H9 (cell line): Measurements from ENCODE around the gene SLC16A2. TPM values are rescaled to one million over a fixed set of nuclear protein-coding genes. Genes with fewer than 3 reads are reported as not detected.

ENCODE experiments used
- DNase-seq: peaks from one replicate; pipeline ENCODE4 v3.0.0-alpha.2; 2017
- H2AFZ ChIP-seq: one replicate; pipeline ENCODE4 v1.6.1; 2013; ENCODE audit warnings: mild to moderate bottlenecking, low read length, control low read depth, moderate library complexity
- H2AK5ac ChIP-seq: 2 replicates; pipeline ENCODE4 v1.6.1; 2013; ENCODE audit warnings: low read length, control low read depth, mixed read lengths; ENCODE audit not compliant: insufficient read length
- H2BK120ac ChIP-seq: one replicate; pipeline ENCODE4 v1.6.1; 2013; ENCODE audit warnings: low read depth, mild to moderate bottlenecking, low read length, control low read depth, inconsistent platforms; ENCODE audit not compliant: poor library complexity, severe bottlenecking
- H2BK12ac ChIP-seq: 2 replicates; pipeline ENCODE4 v1.6.1; 2013; ENCODE audit warnings: low read length, control low read depth, mixed read lengths, low read depth; ENCODE audit not compliant: insufficient read length
- H2BK15ac ChIP-seq: 2 replicates; pipeline ENCODE4 v1.6.1; 2013; ENCODE audit warnings: low read depth, low read length, control low read depth
- H2BK20ac ChIP-seq: one replicate; pipeline ENCODE4 v1.6.1; 2013; ENCODE audit warnings: low read depth, mild to moderate bottlenecking, low read length, control low read depth, inconsistent platforms; ENCODE audit not compliant: poor library complexity, severe bottlenecking
- H2BK5ac ChIP-seq: 2 replicates; pipeline ENCODE4 v1.6.1; 2013; ENCODE audit warnings: low read length, control low read depth, mixed read lengths; ENCODE audit not compliant: insufficient read length
- H3K14ac ChIP-seq: 2 replicates; pipeline ENCODE4 v1.6.1; 2013; ENCODE audit warnings: low read length, control low read depth; ENCODE audit not compliant: insufficient read depth
- H3K18ac ChIP-seq: 2 replicates; pipeline ENCODE4 v1.6.1; 2013; ENCODE audit warnings: low read depth, mild to moderate bottlenecking, mixed read lengths, low read length, control low read depth; ENCODE audit not compliant: insufficient read length
- H3K23ac ChIP-seq: 2 replicates; pipeline ENCODE4 v1.6.1; 2013; ENCODE audit warnings: low read length, control low read depth, mixed read lengths, low read depth; ENCODE audit not compliant: insufficient read length
- H3K23me2 ChIP-seq: 2 replicates; pipeline ENCODE4 v1.6.1; 2013; ENCODE audit warnings: low read depth, mild to moderate bottlenecking, mixed read lengths, low read length, control low read depth; ENCODE audit not compliant: insufficient read length, poor library complexity, severe bottlenecking
- H3K27ac ChIP-seq: 2 replicates; pipeline ENCODE4 v1.5.1; 2013; ENCODE audit warnings: low read length, control low read depth, mixed read lengths, low read depth; ENCODE audit not compliant: insufficient read length
- H3K27me3 ChIP-seq: 2 replicates; pipeline ENCODE4 v1.6.1; 2013; ENCODE audit warnings: low read length, control low read depth, inconsistent platforms; ENCODE audit not compliant: insufficient read depth
- H3K4ac ChIP-seq: 2 replicates; pipeline ENCODE4 v1.6.1; 2013; ENCODE audit warnings: low read depth, mild to moderate bottlenecking, control low read depth, inconsistent platforms, low read length, moderate library complexity
- H3K4me1 ChIP-seq: 2 replicates; pipeline ENCODE4 v1.6.1; 2013; ENCODE audit warnings: low read length, control low read depth, inconsistent platforms; ENCODE audit not compliant: insufficient read depth
- H3K4me2 ChIP-seq: 2 replicates; pipeline ENCODE4 v1.6.1; 2013; ENCODE audit warnings: low read length, control low read depth, mixed read lengths; ENCODE audit not compliant: insufficient read length, insufficient read depth
- H3K56ac ChIP-seq: 2 replicates; pipeline ENCODE4 v1.6.1; 2013; ENCODE audit warnings: low read depth, mild to moderate bottlenecking, mixed read lengths, low read length, control low read depth; ENCODE audit not compliant: insufficient read length
- H3K79me1 ChIP-seq: 2 replicates; pipeline ENCODE4 v1.6.1; 2013; ENCODE audit warnings: low read depth, mild to moderate bottlenecking, moderate library complexity, low read length, control low read depth, inconsistent platforms; ENCODE audit not compliant: insufficient read depth, poor library complexity, severe bottlenecking
- H3K79me2 ChIP-seq: 2 replicates; pipeline ENCODE4 v1.6.1; 2013; ENCODE audit warnings: low read length, control low read depth, inconsistent platforms; ENCODE audit not compliant: insufficient read depth
- H3K9ac ChIP-seq: 2 replicates; pipeline ENCODE4 v1.6.1; 2013; ENCODE audit warnings: low read length, control low read depth, mixed read lengths; ENCODE audit not compliant: insufficient read length; ENCODE audit errors: extremely low read depth
- H3K9me3 ChIP-seq: one replicate; pipeline ENCODE4 v1.6.1; 2013; ENCODE audit warnings: low read depth, low read length, inconsistent platforms; ENCODE audit not compliant: control insufficient read depth
- H3T11ph ChIP-seq: one replicate; pipeline ENCODE4 v1.6.1; 2013; ENCODE audit warnings: mild to moderate bottlenecking, low read length, control low read depth, inconsistent platforms
- H4K20me1 ChIP-seq: one replicate; pipeline ENCODE4 v1.6.1; 2013; ENCODE audit not compliant: control insufficient read depth, insufficient read length, insufficient read depth
- H4K5ac ChIP-seq: 2 replicates; pipeline ENCODE4 v1.6.1; 2013; ENCODE audit warnings: low read depth, mild to moderate bottlenecking, mixed read lengths, low read length, control low read depth; ENCODE audit not compliant: insufficient read length
- H4K8ac ChIP-seq: replicated peaks from 2 replicates; pipeline ENCODE4 v1.6.1; 2013; ENCODE audit warnings: low read length, control low read depth, mixed read lengths, low read depth; ENCODE audit not compliant: insufficient read length
- H4K91ac ChIP-seq: 2 replicates; pipeline ENCODE4 v1.6.1; 2013; ENCODE audit warnings: low read depth, mild to moderate bottlenecking, moderate library complexity, mixed read lengths, low read length, control low read depth; ENCODE audit not compliant: insufficient read length
- H3K27ac Mint-ChIP-seq, 3 experiments: 2 replicates in 2 of 3; 3 replicates in 1 of 3; pipeline ENCODE4 v1.8.0; 2020 to 2021; ENCODE audit warnings: mixed read lengths in 3 of 3, mild to moderate bottlenecking in 1 of 3, moderate library complexity in 1 of 3
- H3K27me3 Mint-ChIP-seq: 2 replicates; pipeline ENCODE4 v1.8.0; 2021; ENCODE audit warnings: low read depth, mild to moderate bottlenecking, moderate library complexity, mixed read lengths
- H3K36me3 Mint-ChIP-seq, 3 experiments: 2 replicates in 2 of 3; 3 replicates in 1 of 3; pipeline ENCODE4 v1.8.0; 2020 to 2021; ENCODE audit warnings: low read depth in 3 of 3, mixed read lengths in 3 of 3; ENCODE audit not compliant: insufficient read depth in 1 of 3
- H3K4me1 Mint-ChIP-seq, 2 experiments: 2 replicates each; pipeline ENCODE4 v1.8.0; 2020; ENCODE audit warnings: mixed read lengths in 2 of 2
- H3K4me3 Mint-ChIP-seq, 2 experiments: 2 replicates in 1 of 2; 3 replicates in 1 of 2; pipeline ENCODE4 v1.8.0; 2020 to 2021; ENCODE audit warnings: mild to moderate bottlenecking in 2 of 2, mixed read lengths in 2 of 2, moderate library complexity in 1 of 2
- H3K9me3 Mint-ChIP-seq, 2 experiments: 2 replicates in 1 of 2; 3 replicates in 1 of 2; pipeline ENCODE4 v1.8.0; 2020; ENCODE audit warnings: mild to moderate bottlenecking in 2 of 2, mixed read lengths in 2 of 2, moderate library complexity in 1 of 2
- CTCF ChIP-seq: fragments of 200-600 bp; sonication (generic); conservative IDR thresholded peaks from 3 replicates; pipeline ENCODE4 v1.8.0; 2021; ENCODE audit warnings: antibody characterized with exemption, mild to moderate bottlenecking
- WGBS: extraction: QIAGEN DNeasy Blood & Tissue Kit; methylation state at CpG from one replicate; pipeline ENCODE4 v1.1.7; 2013; ENCODE audit warnings: missing lambda C conversion rate, low lambda C conversion rate, mixed read lengths; ENCODE audit not compliant: insufficient read length; ENCODE audit errors: extremely low coverage; 5-methylcytosine and 5-hydroxymethylcytosine counted together
- total RNA-seq: library from RNA; stranded (reverse); gene quantifications from 2 replicates; pipeline ENCODE4 v1.2.1, GENCODE V29; 2021

The SLC16A2 gene
- total RNA-seq, 1 experiment from 2014 or later, result 17.1 TPM

GRCh38 chrX:74465424-74465823 lies 44.1 kb downstream of the SLC16A2 start:
- Histone ChIP-seq H3K9me3 (peaks cover 8% of the 10 kb centered on the region), H3K23ac (no peak overlapping the region), H2AK5ac (no peak overlapping the region), H3K79me1 (no peaks in the 10 kb centered on the region), H3K9ac (no peak overlapping the region), H3K23me2 (no peaks in the 10 kb centered on the region), H3K56ac (no peak overlapping the region), H3K18ac (no peak overlapping the region), H3K4me2 (no peak overlapping the region), H3K14ac (peak overlapping the region; percentile 49; the same call in 1 of the 2 replicates), H2BK20ac (no peak overlapping the region), H3K79me2 (no peaks in the 10 kb centered on the region; the same call in 1 of the 2 replicates), H2AFZ (no peak overlapping the region), H3T11ph (no peak overlapping the region), H4K20me1 (no peaks in the 10 kb centered on the region), H2BK120ac (no peak overlapping the region), H2BK15ac (no peak overlapping the region), H3K4ac (no peak overlapping the region), H2BK12ac (no peak overlapping the region), H3K27ac (no peak overlapping the region), H2BK5ac (no peak overlapping the region), H4K91ac (no peak overlapping the region), H4K8ac (no peak overlapping the region), H4K5ac (no peak overlapping the region), H3K27me3 (no peaks in the 10 kb centered on the region), H3K4me1 (no peaks in the 10 kb centered on the region; the same call in 1 of the 2 replicates)
- no peak overlapping the region for H3K27ac Mint-ChIP-seq
- peaks cover 3 to 7% (median 6%) of the 10 kb centered on the region in 3 experiments; a peak in 6 of 7 replicates for H3K36me3 Mint-ChIP-seq
- no peak overlapping the region for H3K4me3 Mint-ChIP-seq
- no peak for DNase-seq
- H3K9me3 Mint-ChIP-seq, result peaks cover 24 to 45% of the 10 kb centered on the region in 2 experiments
- peaks cover 10 to 12% of the 10 kb centered on the region in 2 experiments for H3K4me1 Mint-ChIP-seq
- WGBS, result no CpG with 5 or more reads among the region's 1 CpG
- H3K27me3 Mint-ChIP-seq, result peaks cover under 1% of the 10 kb centered on the region
- no peak for TF ChIP-seq CTCF
